B cell (primary cell): ENCODE results near the gene PTPN6.

ENCODE experiments used
- CTCF ChIP-seq: fragments of 200-600 bp; IDR thresholded peaks from one replicate; pipeline ENCODE4 v1.8.0; 2022; ENCODE audit warnings: antibody characterized with exemption, mild to moderate bottlenecking
- EZH2 ChIP-seq: IDR thresholded peaks from 2 replicates; pipeline ENCODE4 v1.6.1; 2012; ENCODE audit warnings: borderline replicate concordance, low read depth, mild to moderate bottlenecking, moderate library complexity, low read length; ENCODE audit not compliant: insufficient read depth, poor library complexity, severe bottlenecking

- TF ChIP-seq CTCF: no peak
- no peak for TF ChIP-seq EZH2
Measured at GRCh38 chr12:7008864-7009263, 57.7 kb downstream of the PTPN6 start.
